Right hindlimb (tissue), 1 donor: ENCODE results near the gene ARL2BP.
"Not testable (repeated sequence)": the region's sequence is repeated elsewhere in the genome, so short reads cannot be mapped to it uniquely, and the experiment has no call there.

Source experiments
- DNase-seq: peaks from one replicate; pipeline ENCODE4 v3.0.0-alpha.2; 2018

Gene ARL2BP

DNA sequence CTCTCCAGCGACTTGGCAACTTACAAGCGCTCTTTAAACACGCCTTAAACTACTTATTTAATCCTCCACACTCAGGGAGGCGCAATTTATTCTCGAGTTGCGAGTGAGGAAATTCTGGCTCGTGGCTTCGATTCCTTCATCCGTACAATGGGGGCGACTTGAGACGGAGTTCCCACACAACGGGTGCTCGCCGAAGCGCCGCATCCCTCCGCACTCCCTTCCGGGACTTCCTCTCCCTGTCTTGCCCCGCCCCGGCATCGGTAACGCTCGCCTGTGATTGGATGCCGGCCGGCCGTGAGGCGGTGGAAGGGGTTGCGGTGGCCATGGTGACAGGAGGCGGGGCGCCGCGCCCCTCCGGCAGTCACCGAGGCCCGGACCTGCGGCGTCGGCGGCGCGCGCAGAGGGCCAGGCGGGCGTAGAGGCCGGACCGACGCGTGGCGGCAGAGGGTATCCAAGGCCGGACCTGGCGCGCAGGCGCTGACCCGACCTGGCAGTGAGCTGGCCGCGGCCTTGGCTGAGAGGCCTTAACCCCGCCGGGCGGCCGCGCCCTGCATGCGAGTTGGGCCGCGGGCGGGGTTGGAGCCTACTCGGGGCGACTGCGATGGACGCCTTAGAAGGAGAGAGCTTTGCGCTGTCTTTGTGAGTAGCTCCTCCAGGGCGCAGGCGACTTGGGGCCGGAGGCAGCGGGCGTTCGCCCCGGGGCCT, at the start of gene ARL2BP:
Gene ARL2BP (plus strand): TSS at position 493 of the 705 bp plus-strand sequence. CDS start 109 bp downstream, at position 602.
- peak; percentile 99 for DNase-seq

DNA sequence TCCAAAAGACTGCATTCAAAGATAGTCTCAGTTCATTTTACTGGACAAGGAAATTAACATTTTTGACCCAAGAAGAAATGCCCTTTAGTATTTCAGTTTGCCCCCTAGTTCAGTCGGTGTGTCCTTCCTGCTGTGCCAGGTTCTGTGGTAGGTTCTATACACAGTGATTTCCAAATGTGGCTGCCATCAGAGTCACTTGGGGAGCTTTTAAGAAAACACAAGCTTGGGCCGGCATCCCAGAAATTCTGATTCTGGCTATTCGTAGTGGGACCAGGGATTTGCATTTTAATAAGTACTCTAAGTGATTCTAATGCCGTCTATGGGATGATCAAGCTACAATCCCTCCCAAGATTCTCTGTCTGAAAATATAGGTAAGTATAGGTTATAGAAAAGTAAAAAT, 48.8 kb upstream of the ARL2BP start:
- DNase-seq, result no peak

DNA sequence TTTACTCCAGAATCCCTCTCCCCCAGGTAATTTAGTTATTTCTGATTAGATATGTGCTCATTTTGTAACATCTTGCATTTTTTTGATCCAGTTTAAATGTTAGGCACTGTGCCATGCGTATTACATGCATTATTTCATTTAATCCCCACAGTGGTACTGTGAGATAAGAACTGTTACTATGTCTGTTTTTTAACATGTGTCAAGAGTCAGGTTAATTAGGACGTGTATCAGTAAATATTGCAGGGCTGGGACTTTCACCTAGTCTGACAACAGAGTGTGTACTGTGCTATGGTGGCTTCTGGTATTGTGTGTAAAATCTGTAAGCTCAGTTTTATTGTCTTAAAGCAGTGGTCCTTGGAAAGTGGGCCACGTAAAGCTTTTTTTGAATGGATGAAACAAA, 48.3 kb upstream of the ARL2BP start:
- DNase-seq, result no peak

DNA sequence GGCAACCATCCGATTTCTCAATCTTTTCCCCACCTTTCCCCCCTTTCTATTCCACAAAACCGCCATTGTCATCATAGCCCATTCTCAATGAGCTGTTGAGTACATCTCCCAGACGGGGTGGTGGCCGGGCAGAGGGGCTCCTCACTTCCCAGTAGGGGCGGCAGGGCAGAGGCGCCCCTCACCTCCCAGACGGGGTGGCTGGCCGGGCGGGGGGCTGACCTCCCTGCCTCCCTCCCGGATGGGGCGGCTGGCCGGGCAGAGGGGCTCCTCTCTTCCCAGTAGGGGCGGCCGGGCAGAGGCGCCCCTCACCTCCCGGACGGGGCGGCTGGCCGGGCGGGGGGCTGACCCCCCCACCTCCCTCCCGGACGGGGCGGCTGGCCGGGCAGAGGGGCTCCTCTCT, 44.7 kb upstream of the ARL2BP start:
- not testable (repeated sequence) for DNase-seq

DNA sequence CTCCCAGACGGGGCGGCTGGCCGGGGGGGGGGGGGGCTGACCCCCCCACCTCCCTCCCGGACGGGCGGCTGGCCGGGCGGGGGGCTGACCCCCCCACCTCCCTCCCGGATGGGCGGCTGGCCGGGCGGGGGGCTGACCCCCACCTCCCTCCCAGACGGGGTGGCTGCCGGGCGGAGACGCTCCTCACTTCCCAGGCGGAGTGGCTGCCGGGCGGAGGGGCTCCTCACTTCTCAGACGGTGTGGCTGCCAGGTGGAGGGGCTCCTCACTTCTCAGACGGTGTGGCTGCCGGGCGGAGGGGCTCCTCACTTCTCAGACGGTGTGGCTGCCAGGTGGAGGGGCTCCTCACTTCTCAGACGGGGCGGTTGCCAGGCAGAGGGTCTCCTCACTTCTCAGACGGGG, 44.1 kb upstream of the ARL2BP start:
- not testable (repeated sequence) for DNase-seq

DNA sequence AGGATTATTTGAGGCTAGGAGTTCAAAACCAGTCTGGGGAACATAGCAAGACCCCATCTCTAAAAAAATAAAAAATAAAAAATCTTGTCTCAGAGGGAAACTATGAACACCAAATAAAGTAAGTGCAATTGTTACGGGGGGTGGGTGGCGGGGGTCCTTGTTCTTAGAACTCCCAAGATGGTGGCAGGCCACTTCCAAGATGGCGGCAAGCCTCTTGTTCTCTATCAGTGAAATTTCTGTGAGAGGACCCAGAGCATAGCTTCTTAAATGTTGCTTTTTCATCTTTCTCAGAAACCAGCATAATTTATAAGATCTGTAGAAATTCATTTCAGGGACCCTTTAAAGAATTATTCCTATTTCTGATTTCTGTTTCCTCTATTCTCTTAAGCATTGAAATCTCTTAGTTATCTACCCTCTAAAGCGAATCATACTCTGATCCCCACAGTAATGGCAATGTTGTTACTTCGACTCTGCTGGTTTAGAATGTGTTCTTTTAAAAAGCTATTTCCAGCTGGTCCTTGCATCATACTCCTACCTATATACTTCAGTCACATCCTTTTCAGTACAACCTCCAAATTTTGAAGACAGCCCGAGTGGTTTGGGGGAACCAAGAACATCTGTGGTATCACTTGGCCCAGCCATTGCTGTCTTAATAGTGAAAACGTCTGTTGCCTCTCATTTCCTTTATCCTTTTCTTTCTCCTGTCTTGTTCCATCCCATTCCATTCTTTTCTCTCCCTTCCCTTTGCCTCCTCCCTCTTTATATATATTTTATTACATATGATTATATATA, 42.8 kb upstream of the ARL2BP start:
- no peak for DNase-seq

DNA sequence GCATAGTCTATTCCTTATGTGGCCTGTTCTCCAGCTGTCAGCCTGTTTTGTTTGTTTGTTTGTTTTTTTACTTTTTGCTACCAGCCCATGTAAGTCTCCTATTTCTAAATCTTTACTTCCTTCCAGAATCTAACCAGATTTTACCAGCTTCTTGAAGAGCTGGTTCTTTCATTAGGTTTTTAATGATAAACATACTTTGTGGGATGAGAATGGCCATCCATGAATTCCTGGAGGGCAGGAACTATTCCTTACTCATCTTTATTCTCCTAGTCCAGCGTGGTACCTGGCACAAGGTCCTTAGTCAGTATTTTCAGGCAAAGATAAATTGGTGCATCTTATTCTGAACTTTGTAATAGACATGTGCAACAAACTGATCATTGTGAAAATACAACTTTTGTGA, 41.6 kb upstream of the ARL2BP start:
- no peak for DNase-seq

DNA sequence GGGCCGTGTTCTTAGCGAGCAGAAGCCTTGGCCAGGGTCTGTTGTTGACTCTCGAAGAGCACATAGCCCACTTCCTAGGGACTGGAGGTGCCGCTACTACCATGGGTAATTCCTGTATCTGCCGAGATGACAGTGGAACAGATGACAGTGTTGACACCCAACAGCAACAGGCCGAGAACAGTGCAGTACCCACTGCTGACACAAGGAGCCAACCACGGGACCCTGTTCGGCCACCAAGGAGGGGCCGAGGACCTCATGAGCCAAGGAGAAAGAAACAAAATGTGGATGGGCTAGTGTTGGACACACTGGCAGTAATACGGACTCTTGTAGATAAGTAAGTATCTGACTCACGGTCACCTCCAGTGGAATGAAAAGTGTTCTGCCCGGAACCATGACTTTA, 40.4 kb upstream of the ARL2BP start:
- no peak for DNase-seq

DNA sequence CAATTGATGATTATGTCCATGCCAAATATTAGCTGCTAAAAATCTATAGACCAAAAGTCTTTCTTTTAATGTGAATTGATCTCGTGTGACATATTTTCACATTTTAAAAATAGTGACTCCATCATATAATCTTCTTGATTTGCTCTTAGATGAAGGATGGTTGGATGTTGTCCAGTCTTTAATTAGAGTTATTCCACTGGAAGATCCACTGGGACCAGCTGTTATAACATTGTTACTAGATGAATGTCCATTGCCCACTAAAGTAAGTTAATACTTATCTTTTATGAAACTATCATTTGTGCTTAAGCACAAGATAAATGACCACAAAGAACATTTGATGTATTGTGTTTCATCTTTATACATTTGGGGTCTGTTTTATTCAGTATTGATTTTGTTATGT, 36.1 kb upstream of the ARL2BP start:
- no peak for DNase-seq

DNA sequence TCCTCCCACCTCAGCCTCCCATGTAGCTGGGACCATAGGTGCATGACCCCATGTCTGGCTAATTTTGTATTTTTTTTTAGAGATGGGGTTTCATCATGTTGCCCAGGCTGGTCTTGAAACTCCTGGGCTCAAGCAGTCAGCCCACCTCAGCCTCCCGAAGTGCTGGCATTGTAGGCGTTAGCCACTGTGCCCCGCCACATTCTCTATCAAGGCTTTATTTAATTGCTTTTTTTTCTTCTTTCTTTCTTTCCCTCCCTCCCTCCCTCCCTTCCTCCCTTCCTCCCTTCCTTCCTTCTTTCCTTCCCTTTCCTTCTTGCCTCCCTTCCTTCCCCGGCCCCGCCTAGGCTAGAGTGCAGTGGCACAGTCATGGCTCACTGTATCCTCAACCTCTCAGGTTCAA, 35.3 kb upstream of the ARL2BP start:
- no peak for DNase-seq

DNA sequence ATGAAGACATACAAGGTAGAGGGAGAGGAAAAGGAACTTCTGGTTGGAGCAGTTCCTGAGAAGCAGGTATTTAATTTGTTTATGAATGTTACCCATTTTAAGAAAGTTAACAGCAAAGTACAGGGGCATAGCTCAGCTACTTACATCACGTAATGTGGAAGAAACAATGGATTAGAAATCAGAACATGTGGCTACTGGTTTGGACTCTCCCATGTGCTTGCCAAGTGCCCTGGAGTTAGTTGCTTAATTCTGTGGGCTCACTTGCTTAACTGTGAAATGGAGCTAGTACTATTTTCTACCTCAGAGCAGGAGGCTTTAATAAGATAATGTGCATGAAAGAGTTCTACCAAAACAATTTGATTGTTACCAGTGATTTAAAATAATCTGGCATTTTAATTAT, 31.6 kb upstream of the ARL2BP start:
- DNase-seq, result no peak

DNA sequence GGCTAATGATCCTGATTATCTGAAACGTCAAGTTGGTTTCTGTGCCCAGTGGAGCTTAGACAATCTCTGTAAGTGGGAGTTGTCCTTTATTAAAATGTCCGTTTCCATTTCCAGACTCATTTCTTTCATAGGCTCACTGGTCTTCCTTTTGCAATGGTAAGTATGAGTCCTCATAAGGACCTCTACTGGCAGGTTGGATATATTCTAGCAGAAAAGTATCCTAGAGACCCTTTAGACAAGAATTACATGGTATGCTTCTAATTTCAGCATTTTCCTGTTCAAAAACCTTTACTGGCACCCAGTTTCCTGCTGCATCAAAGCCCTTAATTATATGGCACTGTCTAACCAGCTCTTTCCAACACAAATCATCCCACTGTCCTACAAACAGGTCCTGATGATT, 28.1 kb upstream of the ARL2BP start:
- no peak for DNase-seq

DNA sequence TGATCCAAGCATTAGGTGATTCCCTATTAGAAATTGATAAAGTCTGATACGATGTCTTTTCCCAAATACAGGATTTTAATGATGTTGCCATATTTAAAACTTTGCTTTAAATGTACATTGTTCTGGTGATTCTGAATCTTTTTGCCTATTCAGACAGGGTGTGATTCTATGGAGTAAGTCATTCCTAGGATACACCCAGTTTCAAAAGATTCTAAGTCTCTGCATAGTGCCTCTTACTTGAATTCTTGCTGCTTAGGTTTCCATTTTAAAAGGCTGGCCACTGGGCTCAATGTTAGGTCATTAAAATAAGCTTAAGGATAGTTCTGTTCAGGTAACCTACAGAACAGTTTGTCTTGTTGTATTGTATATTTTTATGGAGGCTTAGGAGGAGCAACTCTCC, 22.0 kb upstream of the ARL2BP start:
- DNase-seq, result no peak

DNA sequence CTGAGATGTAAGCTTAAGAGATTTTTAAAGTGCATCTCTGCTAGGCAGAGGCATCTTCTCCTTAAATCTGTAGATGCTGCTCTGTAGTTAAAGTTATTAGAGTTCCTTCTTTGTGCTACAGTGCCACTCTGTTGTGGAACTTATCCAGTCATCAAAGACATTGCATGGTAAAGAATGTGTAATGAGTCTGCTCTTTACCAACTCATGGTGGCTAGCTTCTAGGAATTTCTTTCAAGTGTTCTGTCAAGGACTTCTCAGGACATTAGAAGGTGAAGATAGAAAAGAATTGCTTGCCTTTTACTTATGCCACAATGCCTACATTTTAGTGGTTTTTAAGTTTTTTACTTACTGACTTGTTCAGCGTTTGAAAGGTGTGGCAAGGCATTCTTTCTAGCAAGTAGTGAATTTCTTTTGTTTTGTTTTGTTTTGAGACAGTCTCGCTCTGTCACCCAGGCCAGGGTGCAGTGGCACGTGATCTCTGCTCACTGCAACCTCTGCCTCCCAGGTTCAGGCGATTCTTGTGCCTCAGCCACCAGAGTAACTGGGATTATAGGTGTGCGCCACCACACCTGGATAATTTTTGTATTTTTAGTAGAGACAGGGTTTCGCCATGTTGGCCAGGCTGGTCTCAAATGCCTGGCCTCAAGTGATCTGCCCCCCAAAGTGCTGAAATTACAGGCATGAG, 20.3 kb upstream of the ARL2BP start:
- no peak for DNase-seq

DNA sequence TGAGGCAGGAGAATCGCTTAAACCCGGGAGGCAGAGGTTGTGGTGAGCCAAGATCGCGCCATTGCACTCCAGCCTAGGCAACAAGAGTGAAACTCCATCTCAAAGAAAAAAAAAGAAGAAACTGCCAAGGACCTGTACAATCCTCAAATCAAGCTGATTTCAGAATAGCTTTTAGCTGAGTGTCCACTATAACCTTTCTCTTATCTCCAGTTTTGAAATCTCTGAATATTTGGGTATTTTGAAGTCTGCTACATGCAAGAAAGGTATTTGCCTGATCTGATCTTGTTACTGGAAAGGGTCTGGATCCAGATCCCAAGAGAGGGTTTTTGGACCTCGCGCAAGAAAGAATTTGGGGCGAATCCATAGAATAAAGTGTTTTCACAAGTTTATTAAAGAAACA, 19.1 kb upstream of the ARL2BP start:
- no peak for DNase-seq

DNA sequence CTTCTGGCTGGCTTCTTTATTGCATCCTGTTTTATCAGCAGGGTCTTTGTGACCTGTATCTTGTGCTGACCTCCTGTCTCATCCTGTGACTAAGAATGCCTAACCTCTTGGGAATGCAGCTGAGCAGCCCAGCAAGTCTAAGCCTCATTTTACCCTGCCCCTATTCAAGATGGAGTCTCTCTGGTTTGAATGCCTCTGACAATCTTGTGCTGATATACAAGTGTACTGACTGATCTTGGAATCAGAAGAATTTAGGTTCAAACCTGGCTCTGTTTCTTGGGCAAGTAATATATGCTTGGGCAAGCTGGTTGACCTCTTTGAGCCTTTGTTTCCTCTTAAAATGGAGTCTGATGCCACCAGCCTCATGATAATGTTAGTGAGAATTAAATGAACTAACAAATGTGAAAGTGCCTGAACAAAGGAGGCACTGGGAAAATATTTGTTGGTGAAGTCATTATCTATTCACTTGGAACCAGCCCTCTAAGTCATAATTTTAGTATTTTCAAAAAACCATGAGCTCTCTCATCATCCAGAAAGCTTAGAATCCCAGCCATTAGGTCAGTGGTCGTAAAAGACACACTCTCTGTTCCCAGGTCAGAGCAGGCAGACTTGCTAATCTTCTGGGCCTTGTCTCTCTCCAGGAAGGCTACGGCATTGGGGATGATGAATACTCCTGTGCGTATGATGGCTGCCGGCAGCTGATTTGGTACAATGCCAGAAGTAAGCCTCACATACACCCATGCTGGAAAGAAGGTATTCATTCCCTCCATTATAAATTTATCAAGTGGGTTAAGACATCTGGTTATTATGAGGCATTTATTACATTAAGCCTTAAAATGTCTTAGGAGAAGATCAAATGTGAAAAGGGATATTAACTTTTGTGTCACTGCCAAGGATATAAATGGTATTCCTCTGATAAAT, 18.1 kb upstream of the ARL2BP start:
- DNase-seq, result no peak

DNA sequence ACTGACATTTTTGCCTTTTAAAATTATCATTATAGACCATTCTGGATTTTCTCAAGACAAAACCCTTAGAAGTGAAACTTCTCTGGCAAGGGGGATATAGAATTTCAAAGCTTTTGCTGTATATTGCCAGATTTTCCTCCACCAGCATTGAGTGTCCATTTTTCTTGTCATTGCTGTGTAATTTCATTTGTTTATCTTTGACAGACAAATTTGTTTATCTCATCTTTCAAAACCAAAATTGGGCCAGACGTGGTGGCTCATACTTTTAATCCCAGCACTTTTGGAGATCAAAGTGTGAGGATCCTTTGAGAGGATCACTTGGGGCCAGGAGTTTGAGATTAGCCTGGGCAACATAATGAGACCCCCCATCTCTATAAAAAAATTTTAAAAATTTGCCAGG, 16.0 kb upstream of the ARL2BP start:
- no peak for DNase-seq

DNA sequence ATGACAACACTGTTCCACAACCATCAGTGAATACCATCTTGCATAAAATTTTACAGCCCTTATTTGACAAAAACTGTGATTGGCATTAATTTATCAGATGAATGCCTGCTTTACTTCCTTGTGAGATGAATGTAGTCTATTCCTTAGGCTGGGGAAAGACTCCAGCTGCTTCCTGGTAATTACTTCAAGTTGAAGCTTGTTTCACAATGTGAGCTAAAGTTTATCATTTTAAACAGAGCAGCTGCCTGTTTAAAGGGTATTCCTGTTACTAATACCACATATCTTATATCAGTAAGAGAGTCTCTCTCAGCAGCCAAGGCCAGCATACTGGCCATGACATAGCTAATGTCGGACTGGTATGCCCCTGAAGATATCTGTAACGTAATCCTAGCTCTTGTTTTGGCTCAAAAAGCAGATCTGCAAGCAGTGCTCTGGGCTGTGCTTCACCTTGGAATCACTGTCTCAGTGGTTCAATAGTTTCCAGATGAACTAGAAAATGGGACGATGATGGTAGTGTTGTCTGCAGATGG, 13.2 kb upstream of the ARL2BP start:
- DNase-seq, result no peak

DNA sequence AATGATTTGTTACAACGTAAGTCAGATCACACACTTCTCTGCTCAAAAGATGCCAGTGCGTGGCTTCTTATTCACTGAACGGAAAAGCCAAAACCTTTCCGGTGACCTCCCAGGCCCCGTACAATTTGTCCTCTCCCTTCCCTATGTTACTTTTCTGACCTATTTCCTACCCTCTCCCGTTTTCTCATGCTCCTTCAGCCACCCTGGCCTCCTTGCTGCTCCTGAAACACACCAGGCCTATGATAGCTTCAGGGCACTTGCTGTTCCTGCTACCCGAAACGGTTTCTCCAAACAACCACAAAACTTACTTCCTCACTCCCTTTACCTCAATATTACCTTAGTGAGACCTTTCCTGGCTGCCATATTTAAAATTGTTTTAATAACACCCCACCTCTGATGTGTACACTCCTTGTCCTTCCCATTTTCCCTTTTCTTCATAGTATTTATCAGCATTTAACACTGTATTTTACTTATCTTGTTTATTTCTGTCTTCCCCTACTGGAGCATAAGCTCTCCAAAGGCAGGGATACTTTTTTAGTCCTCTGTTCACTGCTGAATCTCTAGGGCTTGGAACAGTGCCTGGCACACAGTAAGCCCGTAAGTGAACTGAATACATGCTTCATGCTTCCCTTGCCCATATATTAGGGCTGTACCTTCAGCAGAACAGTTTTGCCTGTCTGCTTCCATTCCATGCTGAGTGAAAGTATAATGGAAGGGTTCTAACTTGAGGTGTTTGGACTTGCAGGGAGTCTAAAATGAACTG, 10.9 kb upstream of the ARL2BP start:
- no peak for DNase-seq

DNA sequence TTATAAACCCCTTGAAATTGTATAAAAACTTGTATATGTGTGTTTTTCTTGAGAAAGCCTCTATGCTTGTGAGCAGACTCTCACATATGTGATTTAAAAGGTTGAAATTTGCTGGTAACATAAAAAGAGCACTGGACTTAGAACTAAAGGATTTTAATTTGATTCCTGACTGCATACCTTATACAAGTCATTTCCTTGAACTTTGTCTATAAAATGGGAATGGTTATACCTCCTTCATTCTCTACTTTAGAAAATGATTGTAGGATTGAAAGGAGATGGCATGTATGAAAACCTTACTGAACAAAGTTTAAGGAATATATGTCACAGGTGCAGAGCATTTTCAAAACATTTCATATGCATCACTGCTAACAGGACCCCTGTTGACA, 10.4 kb upstream of the ARL2BP start:
- no peak for DNase-seq

DNA sequence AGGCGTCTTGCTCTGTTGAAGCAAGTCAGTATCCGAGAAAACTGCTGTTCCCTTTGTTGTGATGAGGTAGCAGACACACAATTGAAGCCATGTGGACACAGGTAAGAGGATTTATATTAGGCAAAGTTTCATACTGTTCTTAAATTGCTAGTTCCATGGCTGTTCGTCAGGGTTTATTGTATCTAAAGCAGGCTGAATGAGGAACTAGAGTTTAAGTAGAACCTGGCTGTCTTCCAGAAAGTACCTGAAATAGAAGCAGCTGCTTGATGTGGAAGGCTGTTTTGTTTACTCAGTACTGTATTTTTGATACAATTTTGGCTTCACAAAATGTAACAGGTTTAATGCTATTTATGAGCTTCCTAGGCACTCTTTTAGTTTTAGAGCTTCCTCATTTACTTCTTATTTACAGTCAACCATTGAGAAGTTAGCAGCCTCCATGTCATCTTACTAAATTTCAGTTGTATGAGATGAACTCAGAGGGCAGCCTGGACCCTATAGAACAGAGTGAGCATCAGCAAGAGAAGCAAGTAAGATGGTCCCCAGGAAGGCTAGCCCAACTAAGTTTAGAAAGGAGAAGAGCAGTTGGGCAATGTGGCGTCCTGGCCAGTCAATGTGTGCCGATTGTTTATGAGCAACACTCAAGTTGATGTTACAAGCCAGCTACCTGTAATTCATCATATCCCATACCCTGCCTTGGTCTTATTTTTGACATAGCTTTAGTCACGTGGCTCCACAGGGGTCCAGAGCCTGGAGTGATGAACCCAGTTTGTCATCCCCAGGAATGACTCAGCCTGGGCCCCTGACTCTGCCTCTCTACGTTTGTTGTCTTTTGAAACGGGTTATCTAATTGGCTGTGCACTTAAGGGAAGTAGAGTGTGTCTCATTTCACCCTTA, 9.7 kb upstream of the ARL2BP start:
- DNase-seq, result no peak
